HG03280 (cell line): Measurements from ENCODE around the gene SYT17.
A peak's percentile ranks its signal among the peaks of the same experiment; 100 is the strongest.

ENCODE experiments used
- ATAC-seq: cut with Tn5 transposase; IDR thresholded peaks from one replicate; pipeline ENCODE4 v1.9.1; 2021; ENCODE audit warnings: mild to moderate bottlenecking, moderate library complexity; ENCODE audit not compliant: unreplicated experiment

The SYT17 gene

DNA sequence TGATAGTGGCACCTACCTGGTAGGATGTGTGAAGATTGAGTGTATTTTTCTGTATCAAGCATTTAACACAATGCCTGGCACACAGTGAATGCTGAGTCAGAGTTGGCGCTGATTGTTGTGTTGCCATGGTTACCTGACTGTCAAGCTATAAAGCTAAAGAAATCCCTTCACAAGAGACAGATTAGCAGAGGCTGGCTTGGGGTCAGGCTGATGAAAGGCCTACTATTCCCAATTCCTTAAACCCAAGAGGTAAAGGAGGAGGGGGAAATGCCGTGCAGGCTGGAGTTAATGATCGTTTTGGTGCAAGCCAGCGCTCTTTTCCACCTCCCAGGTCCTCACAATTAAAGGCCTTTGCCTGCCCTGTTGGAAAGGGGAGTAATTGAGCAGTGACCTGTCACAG lies 123.4 kb downstream of the SYT17 start:
- no peak for ATAC-seq

DNA sequence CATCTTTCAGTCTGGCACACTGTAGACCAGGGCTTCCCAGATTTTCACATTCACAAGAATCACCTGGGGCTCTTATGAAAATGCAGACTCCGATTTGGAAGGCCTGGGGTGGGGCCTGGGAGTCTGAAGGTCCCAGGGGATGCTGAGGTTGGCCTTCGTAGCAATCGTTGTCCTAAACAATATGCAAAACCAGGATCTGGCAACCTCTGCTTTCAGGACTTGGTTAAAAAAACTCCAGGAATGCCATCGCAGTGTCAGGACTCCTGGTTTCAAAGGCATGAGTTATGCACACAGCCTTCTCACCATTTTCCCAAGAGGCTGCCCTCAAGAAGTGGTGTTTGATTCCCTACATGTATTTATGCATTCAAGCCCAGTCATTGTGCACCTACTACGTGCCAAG lies 124.1 kb downstream of the SYT17 start:
- no peak for ATAC-seq

DNA sequence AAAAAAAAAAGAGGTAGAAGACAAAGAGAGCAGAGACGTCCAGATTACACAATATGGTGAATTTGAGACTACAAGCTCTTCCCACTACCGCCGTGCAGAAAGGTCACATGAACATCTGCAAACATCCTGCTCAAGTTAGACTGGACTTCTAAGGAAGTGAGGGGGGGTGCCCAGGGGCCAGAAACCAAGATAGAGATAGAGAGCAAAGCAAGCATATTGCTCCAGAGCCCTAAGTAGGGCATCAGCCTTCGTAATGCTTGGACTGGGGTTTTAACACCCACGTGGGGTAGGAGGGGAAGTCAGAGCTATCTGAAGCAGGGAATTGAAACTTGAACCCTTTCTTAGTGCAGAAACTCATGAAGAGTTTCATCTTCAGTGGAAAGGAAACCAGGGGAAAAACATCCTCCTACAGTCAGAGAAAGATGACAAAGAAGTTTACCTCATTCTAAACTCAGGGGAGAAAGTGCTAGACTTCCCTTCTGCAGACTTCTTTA lies 126.2 kb downstream of the SYT17 start:
- peak; percentile 63 for ATAC-seq

DNA sequence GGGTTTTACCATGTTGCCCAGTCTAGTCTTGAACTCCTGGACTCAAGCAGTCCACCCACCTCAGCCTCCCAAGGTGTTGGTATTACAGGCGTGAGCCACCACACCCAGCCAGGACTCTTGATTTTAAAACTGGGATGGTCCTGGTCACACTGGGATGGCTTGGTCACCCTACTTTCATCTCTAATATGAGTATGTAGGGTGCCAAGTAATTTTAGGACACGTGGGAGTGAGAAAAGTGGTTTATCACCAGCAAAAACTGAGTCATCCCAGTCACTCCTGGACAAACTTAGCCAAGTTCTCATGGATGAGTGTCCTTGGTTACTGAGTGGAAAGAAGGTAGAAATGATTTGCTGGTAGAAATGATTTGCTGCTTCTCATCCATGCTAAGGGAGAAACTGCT lies 127.4 kb downstream of the SYT17 start:
- no peak for ATAC-seq

DNA sequence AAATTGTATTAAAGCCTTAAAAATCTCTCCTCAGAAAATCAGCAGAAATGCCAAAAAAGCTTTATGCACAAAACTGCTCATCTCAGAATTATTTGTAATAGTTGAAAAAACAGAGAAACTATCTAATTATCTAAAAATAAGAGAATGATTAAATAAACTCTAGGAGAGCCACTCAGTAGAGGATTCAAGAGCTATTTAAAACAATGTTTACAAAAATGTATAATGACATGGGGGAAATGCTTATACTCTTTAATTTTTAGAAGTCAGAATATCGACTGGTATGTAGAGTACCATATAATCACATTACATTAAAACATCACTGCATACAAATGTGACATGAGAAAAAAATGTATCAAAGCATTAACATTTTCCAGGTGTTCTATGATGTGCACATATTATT lies 129.4 kb downstream of the SYT17 start:
- ATAC-seq: no peak

DNA sequence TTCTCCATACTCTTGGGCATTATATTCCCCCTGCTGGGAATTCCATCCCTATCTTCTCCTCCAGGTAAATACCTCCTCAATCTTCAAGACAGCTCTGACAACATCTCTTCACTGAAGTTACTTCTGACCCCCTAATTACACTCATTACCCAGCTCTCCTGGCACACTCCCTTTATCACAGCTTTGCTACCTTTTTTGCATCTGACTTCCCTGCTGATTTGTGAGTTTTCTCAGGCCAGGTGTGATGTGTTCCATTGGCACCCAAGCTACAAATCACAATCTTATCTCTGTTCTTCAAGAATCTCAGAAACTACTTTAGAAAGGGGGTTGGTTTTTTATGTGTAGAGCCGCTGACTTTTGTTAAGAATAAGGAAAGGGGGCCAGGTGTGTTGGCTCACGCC lies 131.5 kb downstream of the SYT17 start:
- ATAC-seq: no peak

DNA sequence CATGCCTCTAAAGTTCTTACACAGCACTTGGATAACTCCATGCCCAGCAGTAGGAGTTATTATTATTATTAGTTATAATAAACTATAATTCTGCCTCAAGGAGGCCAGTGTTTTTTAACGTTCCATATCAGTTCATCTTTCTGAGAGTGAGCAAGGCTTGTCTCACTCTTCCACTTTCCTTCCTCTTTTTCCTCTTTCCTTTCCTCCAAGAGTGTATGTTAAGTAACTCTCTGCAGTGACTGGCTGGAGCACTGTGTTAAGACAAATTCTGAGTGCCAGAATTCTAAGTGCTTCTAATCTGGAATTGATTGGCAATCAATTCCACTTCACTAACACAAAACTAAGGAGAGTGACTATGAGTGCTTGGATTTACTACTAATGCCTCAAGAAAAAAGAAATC lies 133.9 kb downstream of the SYT17 start:
- ATAC-seq: no peak

DNA sequence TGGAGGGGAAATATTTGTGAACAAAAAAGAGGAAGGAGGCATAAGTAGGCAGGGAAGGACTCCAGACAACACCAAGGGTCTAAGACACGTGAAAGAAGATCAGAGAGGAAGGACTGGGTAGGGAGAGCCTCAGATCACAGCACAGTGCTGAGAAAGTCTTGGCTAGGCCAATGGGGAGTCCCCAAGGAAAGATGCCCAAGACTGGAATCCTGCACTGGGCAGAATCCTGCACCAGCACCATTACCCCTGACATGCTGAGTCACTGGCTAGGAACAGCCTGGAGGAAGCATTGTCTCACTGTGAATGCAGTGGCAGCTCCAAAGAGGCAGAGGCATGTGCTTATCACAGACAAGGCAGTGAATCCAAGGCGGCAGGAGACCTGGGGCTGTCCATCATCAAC lies 136.7 kb downstream of the SYT17 start:
- ATAC-seq: no peak

DNA sequence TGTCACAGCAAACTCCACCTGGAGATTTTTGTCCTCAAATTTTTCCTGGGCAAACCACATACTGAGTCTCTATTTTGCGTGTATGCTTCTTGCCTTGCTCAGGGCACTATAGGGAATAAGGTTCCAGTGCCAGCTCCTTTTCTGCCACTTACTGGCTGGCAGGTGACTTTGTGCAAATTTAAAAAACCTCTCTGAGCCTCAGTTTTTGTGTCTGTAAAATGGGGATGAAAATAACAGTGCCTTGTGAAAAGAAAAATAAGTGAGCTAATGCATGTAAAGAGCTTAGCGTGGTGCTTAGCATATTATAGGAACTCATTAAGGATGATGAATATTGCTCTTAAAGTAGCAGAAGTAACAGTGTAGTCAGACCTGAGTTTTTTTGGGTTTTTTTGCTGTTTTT lies 137.4 kb downstream of the SYT17 start:
- ATAC-seq: no peak

DNA sequence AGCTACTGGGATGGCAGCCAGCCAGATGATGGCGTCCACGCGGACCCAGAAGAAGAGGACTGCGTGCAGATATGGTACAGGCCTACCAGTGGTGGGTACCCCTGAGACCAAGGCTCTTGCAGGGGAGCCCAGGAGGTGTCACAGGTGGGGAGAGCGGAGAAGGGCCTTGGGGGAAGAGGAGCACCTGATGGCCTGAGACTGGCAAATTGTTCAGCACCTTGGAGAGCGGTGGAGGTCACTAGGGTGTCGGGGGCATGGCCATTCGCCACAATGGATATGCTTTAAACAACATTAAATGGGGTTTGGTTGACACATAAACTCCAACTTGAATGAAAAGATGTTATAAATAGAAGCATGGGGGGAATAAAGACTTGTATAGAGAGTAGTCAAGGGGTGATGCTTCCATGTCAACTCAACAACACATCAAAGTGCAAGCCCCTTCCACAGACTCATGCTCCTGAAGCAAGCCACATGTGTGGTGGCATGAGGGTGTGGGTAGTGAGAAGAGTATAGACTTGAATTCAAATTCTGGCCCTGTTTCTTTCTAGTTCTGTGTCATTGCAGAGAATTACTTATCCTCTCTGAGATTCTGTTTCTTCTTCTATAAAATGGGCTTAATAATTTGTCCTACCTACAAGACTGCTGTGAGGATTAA lies 139.7 kb downstream of the SYT17 start:
- ATAC-seq: no peak

DNA sequence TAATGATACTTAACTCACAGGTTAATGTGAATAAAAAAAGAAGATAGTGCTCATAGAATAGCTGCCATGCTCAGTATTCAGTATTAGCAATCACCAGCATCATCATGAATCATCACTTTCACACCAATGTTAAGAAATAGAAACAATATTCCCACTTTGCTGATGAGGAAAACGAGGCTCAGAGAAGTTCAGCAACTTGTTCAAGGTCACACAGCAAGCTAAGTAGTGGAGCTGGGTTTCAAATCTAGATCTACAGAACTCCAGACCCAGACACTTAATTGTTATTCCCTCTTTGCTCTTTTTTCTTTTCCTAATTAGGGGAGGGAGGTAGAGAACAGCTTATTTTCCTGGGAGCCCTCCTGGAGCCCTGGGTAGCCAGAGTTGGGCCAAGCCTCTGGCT lies 140.4 kb downstream of the SYT17 start:
- ATAC-seq: no peak

DNA sequence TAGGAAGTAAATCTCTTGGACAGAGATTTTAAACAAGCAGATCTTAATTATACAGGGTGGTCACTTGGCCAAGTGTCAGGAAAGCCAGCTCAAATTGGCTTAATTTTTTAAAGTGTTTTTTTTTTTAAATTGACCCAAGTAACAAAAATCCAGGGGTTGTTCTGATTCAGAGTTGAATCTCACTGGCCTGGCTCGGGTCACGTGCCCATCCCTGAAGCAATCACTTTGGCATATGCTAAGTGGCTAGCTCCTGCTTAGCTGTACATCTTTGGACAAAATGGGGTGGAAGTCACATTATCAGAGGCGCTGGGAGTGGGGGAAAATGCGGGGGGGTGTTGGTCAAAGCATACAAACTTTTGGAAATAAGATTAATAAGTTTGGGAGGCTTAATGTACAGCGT lies 141.1 kb downstream of the SYT17 start:
- ATAC-seq: no peak

DNA sequence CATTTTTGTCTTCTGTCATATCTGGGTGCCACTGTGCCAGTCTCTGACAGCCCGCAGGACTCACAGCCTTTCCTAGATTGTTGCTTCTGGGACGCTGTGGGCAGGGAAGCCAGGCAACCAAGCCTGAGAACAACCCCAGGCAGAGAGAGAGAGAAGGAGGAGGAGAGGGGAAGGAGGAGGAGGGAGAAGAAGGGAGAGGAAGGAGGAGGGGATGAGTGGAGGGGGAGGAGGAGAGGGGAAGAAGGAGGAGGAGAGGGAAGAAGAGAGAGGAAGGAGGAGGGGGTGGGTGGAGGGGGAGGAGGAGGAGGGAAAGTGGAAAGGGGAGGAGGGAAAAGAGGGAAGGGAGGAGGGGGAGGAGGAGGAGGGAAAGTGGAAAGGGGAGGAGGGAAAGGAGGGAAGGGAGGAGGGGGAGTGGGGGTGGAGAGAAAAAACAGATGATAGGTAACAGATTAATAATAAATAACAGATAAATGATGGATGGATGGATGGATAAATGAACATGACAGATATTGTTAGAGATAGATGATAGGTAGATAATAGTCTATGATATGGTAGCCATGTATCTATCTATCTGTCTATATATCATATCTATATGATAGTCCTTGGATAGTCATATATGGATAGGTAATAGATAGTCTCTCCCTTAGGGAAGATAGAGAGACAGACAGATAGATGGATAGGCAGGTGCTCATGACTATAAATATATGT lies 146.8 kb downstream of the SYT17 start:
- ATAC-seq: no peak

DNA sequence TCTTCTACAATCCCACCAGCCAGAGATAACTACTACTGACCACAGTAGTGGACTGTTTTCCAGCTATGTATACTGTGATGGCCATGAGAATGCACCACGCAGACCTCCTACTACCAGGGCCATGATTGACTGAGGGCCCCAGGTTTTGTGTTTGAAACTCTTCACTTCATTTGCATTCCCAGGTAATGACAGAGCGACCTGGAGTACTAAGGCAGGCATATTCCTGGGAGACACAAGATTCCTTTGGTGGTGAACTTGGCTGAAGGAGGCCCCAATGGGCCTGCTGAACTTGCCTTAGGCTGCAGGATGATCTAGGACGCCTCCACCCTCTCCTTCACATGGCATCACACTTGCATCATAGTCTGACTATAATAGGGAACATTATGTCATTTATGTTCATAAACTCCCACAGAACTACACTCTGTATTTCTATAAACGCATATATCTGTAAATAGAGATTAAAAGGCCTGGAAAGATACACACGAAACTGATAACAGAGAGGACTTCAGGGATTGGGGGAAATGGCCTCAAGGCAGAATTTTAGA lies 147.9 kb downstream of the SYT17 start:
- ATAC-seq: no peak

DNA sequence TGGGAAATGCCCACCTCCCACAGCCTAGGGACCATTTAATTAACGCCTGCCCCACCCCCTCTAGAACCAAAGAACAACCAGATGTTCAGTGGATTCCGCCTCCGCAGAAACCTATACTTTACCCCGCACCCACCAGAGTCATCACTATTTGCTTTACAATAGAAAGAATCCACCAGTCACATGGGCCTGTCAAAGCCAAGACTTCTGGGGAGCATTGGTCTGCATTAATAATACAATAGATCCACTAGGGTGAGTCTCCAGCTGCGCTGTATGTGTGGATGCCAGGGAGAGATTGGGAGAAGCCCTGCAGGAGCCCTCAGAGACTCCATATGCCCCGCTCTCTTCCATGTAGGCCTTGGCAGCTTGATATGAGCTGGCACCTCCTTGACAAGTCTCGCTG lies 148.8 kb downstream of the SYT17 start:
- ATAC-seq: no peak
